Measurements from ENCODE around the gene PSPN. TPM values are rescaled to one million over a fixed set of nuclear protein-coding genes. Genes with fewer than 3 reads are reported as not detected.
A peak's percentile ranks its signal among the peaks of the same experiment; 100 is the strongest.
"Not testable (repeated sequence)": the region's sequence is repeated elsewhere in the genome, so short reads cannot be mapped to it uniquely, and the experiment has no call there.

The PSPN gene
- total and polyA plus RNA-seq, 11 donors, result 0.24 to 1.4 (median 0.86) TPM

DNA sequence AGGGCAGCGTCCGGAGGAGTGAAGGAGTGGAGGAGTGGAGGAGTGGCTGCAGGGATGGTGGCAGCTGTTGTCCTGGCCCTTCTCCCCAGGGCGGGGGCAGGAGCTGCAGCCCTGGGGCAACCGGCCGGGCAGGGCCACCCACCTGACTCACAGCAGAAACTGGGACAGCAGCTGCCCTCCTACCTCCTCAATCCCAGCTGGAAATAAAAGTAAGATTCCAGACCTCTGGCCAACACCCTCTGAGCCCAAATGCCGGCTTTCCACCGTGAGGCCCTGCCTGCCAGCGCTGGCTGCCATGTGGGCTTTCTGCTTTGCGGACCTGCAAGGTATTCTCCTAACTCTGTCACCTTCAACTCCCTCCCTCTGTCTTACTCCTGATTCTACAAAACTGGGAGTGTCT lies 17.7 kb downstream of the PSPN start:
- Histone ChIP-seq H3K9me3 (no peaks in the 10 kb centered on the region), H3K27ac (no peak overlapping the region), H3K4me1 (peaks cover 0 to 9% (median 7%) of the 10 kb centered on the region in 12 donors), H3K27me3 (no peaks in the 10 kb centered on the region), H3K4me3 (no peak overlapping the region), H3K36me3 (no peaks in the 10 kb centered on the region)
- intact Hi-C loops (cut with DNase I), result no loop called here
- WGBS, 4 donors, result 45 to 56% (median 53%) methylated on average over 9 of the region's 9 CpGs
- ATAC-seq (no peak), DNase-seq (no peak)
- TF ChIP-seq CTCF (IDR thresholded peaks at IDR 0.05), result no peak
- no peak for TF ChIP-seq POLR2A (IDR thresholded peaks at IDR 0.05)

GRCh38 chr19:6357174-6357573 lies 18.6 kb downstream of the PSPN start:
- H3K27ac ChIP-seq, result no peak overlapping the region
- H3K27me3 ChIP-seq, result no peaks in the 10 kb centered on the region
- intact Hi-C loops (cut with DNase I), result no loop called here
- no peak for TF ChIP-seq CTCF (IDR thresholded peaks at IDR 0.05)
- WGBS, 4 donors, result 77 to 82% (median 79%) methylated on average over 14 of the region's 14 CpGs
- DNase-seq, result no peak
- peaks cover 0 to 2% (median under 1%) of the 10 kb centered on the region in 12 donors for H3K4me1 ChIP-seq
- ATAC-seq, result no peak
- H3K9me3 ChIP-seq, result no peaks in the 10 kb centered on the region
- H3K4me3 ChIP-seq, result no peak overlapping the region
- H3K36me3 ChIP-seq, result no peaks in the 10 kb centered on the region

GRCh38 chr19:6355321-6356040 lies 20.3 kb downstream of the PSPN start:
- H3K9me3 ChIP-seq; DNase-seq; H3K27ac ChIP-seq; H3K4me3 ChIP-seq; H3K4me1 ChIP-seq; H3K36me3 ChIP-seq; intact Hi-C loops (cut with DNase I); H3K27me3 ChIP-seq; ATAC-seq: not testable (repeated sequence)
- 93 to 96% (median 94%) methylated on average over 14 to 38 of the region's 46 CpGs for WGBS, 4 donors

DNA sequence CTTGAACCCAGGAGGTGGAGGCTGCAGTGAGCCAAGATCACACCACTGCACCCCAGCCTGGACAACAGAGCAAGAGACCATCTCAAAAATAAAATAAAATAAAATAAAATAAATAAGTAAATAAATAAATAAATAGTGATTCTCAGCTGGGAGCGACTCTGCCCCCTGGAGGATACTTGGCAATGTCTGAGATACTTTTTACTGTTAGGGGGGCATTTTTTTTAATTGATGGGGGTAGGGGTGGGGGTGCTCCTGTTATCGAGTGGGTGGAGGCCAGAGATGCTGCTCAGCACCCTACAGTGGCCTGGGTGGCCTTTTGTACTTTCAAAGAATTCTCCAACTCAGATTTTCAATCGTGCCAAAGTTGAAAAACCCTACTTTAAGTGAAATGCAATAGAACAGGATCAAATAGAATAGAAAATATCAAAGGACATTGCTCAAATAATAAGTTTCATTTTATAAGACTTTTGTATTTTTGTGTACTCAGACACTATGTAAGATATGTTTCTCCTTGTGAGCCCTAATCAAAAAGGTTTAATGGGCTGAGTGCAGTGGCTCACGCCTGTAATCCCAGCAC lies 21.5 kb downstream of the PSPN start:
- ATAC-seq, result no peak
- no peak overlapping the region for H3K4me3 ChIP-seq
- TF ChIP-seq POLR2A (IDR thresholded peaks at IDR 0.05) (no peak), CTCF (IDR thresholded peaks at IDR 0.05) (peak in 9 of 12 donors; percentile 23 to 52 (median 40))
- intact Hi-C loops (cut with DNase I), result no loop called here
- H3K36me3 ChIP-seq, result no peaks in the 10 kb centered on the region
- 58 to 69% (median 64%) methylated on average over 4 of the region's 4 CpGs for WGBS, 4 donors
- no peak for DNase-seq
- no peaks in the 10 kb centered on the region for H3K4me1 ChIP-seq
- no peak overlapping the region for H3K27ac ChIP-seq
- H3K9me3 ChIP-seq, result no peaks in the 10 kb centered on the region
- H3K27me3 ChIP-seq, result no peaks in the 10 kb centered on the region
